Ishikawa (cell line): Measurements from ENCODE around the gene TM2D3.

Experiments used
- CEBPB ChIP-seq: IDR thresholded peaks from 2 replicates; pipeline ENCODE4 v1.6.1; 2012
- CREB1 ChIP-seq: IDR thresholded peaks from 2 replicates; pipeline ENCODE4 v1.6.1; 2012; ENCODE audit warnings: low read depth
- EGR1 ChIP-seq: IDR thresholded peaks from 2 replicates; pipeline ENCODE4 v1.6.1; 2012
- EP300 ChIP-seq: IDR thresholded peaks from 2 replicates; pipeline ENCODE4 v1.6.1; 2012; ENCODE audit warnings: borderline replicate concordance
- FOXM1 ChIP-seq: IDR thresholded peaks from 2 replicates; pipeline ENCODE4 v1.6.1; 2012; ENCODE audit warnings: low read depth, borderline replicate concordance
- NFIC ChIP-seq: IDR thresholded peaks from 2 replicates; pipeline ENCODE4 v1.6.1; 2012
- RAD21 ChIP-seq: IDR thresholded peaks from 2 replicates; pipeline ENCODE4 v1.6.1; 2012; ENCODE audit warnings: low read depth
- TAF1 ChIP-seq: IDR thresholded peaks from 2 replicates; pipeline ENCODE4 v1.6.1; 2012; ENCODE audit warnings: low read depth, mild to moderate bottlenecking
- TCF12 ChIP-seq: IDR thresholded peaks from 2 replicates; pipeline ENCODE4 v1.6.1; 2012; ENCODE audit warnings: low read depth
- TEAD4 ChIP-seq: IDR thresholded peaks from 2 replicates; pipeline ENCODE4 v1.6.1; 2012
- YY1 ChIP-seq: IDR thresholded peaks from 2 replicates; pipeline ENCODE4 v1.6.1; 2012; ENCODE audit warnings: low read depth
- ZBTB7A ChIP-seq: IDR thresholded peaks from 2 replicates; pipeline ENCODE4 v1.6.1; 2012; ENCODE audit warnings: low read depth
- TF ChIP-seq, protein P1 (sequence below): IDR thresholded peaks from 2 replicates; pipeline ENCODE4 v1.6.1; 2012; ENCODE audit warnings: low read depth, mild to moderate bottlenecking
- TF ChIP-seq, protein P2 (sequence below): IDR thresholded peaks from 2 replicates; pipeline ENCODE4 v1.6.1; 2012
- TF ChIP-seq, protein P3 (sequence below): IDR thresholded peaks from 2 replicates; pipeline ENCODE4 v1.6.1; 2012

The TM2D3 gene

DNA sequence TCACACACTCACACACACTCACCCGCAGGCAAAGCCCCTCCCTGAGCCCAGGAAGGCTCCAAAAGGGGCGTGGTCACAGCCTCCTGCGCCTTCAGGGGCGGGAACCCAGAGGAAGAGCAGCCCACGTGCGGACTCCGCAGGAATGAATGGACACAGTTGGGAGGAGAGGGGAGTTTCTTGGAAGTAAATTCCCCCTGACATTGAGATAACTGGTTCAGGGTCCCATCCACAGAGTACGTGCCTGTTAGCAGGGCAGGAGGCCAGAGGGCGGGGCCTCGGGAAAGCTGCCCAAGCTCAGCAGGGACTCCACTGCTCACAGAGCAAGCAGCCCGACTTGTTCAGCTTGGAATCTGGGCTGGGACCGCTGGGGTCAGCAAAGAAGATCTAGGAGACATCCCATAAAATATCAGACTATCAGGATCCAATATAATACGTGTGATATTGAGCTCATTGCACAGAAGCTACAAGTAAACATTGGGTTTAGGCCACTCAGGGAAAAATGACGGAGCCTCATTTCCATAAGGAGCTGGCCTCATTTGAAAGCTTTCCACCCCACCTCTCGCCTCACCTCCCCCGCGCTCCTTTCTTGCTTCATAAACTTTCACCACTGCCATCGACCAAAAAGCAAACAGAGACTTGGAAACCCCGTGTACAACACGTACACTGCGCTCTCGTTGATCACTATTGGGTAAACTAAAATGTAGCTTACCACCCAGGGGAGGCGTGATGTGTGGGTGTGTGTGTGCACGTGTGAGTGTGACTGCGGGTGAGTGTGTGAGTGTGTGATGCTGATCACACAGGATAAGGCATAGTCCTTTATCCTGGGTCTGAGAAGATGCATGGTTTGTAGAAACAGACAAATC is 36.0 kb downstream of the TM2D3 start:
- TF ChIP-seq RAD21 (no peak), TEAD4 (peak; percentile 45; the same call in 1 of the 2 replicates), EGR1 (no peak), TCF12 (no peak), ZBTB7A (0 out of 2 replicates have a peak, but pooled peaks have one; percentile 53), NFIC (peak; percentile 81), CEBPB (no peak), CREB1 (no peak), EP300 (no peak), TAF1 (no peak), FOXM1 (no peak), YY1 (no peak)
- TF ChIP-seq, protein P1, sequence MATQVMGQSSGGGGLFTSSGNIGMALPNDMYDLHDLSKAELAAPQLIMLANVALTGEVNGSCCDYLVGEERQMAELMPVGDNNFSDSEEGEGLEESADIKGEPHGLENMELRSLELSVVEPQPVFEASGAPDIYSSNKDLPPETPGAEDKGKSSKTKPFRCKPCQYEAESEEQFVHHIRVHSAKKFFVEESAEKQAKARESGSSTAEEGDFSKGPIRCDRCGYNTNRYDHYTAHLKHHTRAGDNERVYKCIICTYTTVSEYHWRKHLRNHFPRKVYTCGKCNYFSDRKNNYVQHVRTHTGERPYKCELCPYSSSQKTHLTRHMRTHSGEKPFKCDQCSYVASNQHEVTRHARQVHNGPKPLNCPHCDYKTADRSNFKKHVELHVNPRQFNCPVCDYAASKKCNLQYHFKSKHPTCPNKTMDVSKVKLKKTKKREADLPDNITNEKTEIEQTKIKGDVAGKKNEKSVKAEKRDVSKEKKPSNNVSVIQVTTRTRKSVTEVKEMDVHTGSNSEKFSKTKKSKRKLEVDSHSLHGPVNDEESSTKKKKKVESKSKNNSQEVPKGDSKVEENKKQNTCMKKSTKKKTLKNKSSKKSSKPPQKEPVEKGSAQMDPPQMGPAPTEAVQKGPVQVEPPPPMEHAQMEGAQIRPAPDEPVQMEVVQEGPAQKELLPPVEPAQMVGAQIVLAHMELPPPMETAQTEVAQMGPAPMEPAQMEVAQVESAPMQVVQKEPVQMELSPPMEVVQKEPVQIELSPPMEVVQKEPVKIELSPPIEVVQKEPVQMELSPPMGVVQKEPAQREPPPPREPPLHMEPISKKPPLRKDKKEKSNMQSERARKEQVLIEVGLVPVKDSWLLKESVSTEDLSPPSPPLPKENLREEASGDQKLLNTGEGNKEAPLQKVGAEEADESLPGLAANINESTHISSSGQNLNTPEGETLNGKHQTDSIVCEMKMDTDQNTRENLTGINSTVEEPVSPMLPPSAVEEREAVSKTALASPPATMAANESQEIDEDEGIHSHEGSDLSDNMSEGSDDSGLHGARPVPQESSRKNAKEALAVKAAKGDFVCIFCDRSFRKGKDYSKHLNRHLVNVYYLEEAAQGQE: no peak
- TF ChIP-seq, protein P2, sequence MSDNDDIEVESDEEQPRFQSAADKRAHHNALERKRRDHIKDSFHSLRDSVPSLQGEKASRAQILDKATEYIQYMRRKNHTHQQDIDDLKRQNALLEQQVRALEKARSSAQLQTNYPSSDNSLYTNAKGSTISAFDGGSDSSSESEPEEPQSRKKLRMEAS: peak; percentile 68
- TF ChIP-seq, protein P3, sequence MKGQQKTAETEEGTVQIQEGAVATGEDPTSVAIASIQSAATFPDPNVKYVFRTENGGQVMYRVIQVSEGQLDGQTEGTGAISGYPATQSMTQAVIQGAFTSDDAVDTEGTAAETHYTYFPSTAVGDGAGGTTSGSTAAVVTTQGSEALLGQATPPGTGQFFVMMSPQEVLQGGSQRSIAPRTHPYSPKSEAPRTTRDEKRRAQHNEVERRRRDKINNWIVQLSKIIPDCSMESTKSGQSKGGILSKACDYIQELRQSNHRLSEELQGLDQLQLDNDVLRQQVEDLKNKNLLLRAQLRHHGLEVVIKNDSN: peak; percentile 33; the same call in 1 of the 2 replicates

DNA sequence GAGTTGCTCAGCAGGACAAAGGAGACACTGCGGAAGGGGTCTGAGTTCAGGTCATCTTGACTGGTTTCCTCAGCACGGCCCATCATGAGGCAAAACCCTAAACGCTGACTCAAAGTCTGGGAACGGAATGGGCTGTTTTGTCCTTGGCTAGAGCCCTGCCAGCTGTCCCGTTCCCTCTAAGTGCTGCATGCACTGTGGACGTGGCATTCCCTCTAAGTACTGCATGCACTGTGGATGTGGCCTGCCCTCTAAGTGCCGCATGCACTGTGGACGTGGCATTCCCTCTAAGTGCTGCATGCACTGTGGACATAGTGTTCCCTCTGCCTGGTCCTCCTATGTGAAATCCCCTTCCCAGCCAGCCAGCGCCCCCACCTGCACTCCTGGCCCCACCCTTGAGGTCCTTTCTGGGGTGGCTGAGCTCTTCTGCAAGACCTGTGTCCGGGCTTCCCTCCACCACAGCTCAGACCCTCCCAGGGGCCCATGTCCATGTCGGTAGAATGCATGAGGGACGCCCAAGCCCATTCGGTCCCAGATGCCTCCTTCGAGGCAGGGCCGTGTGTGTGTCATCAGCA is 36.7 kb downstream of the TM2D3 start:
- no peak for TF ChIP-seq TCF12
- TF ChIP-seq, protein P3: no peak
- no peak for TF ChIP-seq RAD21
- TF ChIP-seq ZBTB7A: no peak
- TF ChIP-seq EP300: no peak
- TF ChIP-seq TEAD4: no peak
- TF ChIP-seq CREB1: no peak
- TF ChIP-seq CEBPB: no peak
- TF ChIP-seq FOXM1: no peak
- TF ChIP-seq TAF1: no peak

DNA sequence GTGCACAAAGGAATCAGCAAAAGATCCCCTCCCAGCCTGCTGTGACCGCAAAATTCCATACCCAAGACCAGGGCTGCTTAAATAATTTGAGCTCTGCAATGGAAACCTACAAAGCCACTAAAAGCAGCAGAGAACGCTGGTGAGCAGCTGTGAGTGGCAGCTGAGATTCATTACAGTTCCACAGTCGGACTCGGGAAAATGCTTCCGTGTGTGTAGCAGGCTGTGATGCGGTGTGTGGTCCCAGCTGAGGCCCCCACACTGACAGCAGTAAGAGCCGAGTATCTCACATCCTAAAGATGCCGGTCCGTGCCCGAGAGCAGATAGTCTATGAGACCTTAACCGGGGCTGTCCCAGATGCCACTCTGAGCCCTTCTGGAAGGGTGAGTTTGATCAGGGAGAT is 37.4 kb downstream of the TM2D3 start:
- TF ChIP-seq EP300: no peak
- TF ChIP-seq, protein P1: no peak
- no peak for TF ChIP-seq NFIC
- TF ChIP-seq TCF12: no peak
- no peak for TF ChIP-seq FOXM1
- TF ChIP-seq EGR1: no peak
- no peak for TF ChIP-seq CEBPB
- TF ChIP-seq, protein P3: no peak

DNA sequence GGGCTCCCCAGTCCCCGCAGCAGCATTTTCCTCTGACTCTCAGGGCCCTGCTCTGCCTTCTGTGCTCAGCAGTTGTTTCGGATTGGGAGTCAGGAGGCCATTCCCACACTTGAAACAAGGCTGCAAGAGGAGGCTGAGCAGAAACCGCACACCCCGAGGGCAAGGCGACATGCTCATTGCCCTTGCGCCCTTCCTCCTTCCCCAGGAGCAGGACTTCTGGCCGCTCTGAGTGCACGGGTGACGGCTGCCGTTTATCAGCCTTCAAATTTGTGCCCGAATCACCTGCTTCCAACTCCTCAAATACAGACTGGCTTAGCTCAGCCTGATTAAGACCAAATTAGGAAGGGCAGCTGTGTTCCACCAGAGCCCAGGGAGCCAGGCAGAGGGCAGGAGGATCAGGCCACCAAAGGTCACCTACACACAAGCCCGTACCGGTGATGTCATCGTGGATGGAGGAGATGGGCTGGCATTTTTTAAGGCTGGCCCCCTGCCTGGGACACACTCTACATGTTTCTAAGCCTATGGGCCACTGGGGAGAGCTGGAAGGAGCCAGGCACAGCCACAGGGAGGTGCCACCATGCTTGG is 38.1 kb downstream of the TM2D3 start:
- TF ChIP-seq, protein P1: no peak
- TF ChIP-seq FOXM1 (no peak), TEAD4 (no peak), ZBTB7A (no peak), RAD21 (no peak), NFIC (no peak), CEBPB (no peak)
- TF ChIP-seq, protein P3: no peak
